ENCODE data around the gene RET.

DNA sequence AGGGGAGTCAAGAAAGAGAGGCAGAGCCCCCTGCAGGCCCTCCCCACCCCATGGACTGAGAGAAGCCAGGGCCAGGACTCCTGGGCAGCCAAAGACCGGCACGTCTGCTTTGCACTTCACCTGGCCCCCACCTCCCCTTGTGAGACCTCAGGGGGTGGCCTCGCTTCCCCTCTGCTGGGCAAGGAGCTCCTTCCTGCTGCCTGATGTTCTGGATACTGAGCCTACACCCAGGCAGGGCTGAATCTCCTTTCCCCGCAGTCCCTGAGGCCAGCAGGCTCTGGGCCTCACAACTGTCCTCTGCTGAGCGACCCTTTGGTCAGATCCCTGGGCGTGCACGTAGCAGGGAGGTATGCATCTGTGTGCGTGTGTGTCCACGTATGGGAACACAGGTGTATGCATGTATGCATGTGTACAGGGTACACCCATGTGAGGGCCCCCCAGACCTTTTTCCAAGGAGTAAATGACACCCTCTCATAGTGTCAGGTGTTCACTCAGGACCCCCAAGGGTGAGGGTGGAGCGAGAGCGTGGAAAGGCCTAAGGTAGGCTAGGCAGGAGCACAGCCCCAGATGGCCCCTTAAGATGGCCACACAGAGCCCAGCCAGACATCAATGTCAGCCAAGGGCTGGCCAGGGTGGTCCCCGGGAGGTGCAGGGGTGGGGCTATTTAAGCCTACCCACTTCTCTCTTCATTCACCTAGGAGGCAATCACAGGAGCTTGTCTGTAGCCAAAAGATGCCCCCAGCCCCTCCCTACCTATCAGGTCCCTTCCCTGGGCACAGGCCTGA is 1.9 kb upstream of the RET start:
- TF ChIP-seq POLR2AphosphoS5 (IDR thresholded peaks at IDR 0.05; ENCODE audit: borderline replicate concordance, low read depth, low read length) (no peak), EZH2 (IDR thresholded peaks at IDR 0.05) (no peak)
